Activated T-cell treated with anti-CD3 and anti-CD28 coated beads for 1 hour (primary cell): Measurements from ENCODE around the gene MAP4K4.

ENCODE experiments used
- DNase-seq: peaks from one replicate; pipeline ENCODE4 v3.0.0-alpha.2; 2020; ENCODE audit warnings: low read depth

Gene MAP4K4

DNA sequence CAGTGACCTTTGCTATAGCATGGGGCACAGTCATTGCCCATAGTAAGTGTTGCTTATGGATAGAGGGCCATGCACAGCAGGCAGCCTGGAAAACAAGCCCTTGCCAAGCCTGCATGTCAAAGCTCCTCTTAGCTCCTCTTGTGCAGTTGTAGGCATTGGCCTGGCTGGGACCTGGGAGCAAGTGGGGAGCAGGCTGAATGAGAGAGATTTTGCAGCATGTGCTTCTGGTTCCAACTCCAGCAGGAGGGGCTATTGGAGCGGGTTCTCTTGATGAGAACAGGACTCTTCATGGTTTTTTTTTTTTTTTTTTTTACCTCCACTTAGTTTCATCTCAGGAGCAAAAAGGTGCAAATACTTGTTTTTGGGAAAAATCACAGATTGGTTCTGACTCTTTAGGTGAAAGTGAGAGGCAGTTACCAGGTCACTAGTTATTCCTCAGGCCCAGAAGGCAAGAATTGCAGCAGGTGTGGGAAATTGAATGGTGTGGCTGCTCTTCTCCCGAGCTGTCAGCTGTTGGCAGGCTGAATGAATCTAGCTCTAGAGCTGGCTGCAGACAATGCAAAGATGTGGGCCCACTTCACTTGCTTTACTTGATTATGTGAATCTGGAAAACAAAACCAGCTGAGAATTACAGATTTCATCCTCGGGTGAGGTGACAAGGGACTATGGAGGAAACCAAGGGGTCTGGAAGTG lies 95.9 kb downstream of the MAP4K4 start:
- DNase-seq, result no peak

- DNase-seq, result no peak
Measured at GRCh38 chr2:101794141-101794540, 96.6 kb downstream of the MAP4K4 start.

DNA sequence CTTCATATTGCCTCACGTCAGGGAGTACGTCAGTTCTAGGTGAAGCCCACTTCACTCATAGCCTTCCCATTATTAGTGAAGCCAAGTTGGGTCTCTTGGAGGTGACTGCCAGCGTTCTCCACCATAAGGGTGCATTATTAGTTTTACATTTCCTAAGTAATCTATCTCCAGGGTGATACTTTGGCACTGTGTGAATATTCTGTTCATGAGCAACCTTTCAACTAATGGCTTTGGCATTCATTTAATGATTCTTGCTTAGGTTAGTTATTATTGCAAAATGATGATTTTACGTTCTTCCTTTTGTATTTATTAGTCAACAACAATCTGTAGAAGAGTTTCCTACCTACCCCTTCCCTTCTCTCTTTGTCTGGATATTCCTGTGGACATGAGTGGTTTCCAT lies 97.5 kb downstream of the MAP4K4 start:
- no peak for DNase-seq

DNA sequence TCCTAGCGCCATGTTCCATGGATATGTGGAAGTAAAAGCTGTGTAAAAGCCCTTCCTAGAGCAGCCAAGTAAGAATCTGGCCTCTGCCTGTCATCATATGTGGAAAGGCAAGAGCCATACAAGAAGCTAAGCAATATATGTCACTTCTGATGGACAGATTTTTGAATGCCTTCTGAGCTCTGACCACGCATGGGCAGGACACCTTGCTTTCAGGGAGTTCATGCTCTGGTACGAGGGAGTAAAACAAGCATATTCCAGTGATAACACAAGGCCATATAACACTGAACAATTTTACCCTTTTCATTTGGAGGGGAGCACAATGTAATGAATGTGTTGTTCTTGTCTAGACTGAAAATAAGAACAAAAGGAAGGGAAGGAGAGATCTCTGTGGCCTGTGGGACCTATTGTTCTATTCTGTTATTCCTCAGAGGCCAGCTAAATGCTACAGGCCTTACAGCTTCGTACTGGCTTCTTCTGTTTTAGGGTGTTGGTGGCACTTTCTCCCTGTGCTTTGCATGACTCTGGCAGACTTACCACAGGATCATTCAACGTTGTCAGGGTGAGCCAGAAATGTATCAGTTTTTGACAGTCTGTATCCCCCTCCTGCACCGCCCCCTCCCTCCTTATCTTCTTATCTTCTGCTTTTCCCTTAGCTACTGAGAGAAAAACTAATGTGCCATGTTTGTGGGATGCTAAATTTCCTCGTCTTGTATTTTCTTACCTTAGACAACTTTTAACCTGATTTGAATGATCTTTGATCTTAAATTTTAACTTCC lies 99.5 kb downstream of the MAP4K4 start:
- no peak for DNase-seq

- no peak for DNase-seq
Measured at GRCh38 chr2:101801496-101801895, 104.0 kb downstream of the MAP4K4 start.

GRCh38 chr2:101802329-101802728 lies 104.8 kb downstream of the MAP4K4 start:
- DNase-seq, result no peak

DNA sequence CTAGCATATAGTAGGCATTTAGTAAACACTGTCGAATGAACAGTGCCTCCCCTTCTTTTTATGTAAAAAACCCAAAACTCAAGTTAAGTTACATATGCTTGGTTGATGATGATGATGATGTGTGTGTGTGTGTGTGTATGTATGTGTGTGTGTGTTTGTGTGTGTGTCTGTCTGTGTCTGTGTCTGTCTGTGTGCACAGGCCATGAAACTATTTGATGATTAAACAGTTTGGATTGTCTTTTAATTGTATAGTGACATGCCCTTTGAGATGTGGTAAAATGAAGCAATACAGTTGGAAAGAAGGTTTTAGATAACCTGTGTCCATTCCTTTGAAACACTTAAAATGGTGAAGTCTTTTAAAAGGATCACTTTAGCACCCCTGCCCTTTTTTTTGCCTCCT lies 105.6 kb downstream of the MAP4K4 start:
- DNase-seq, result no peak

- DNase-seq, result no peak
Measured at GRCh38 chr2:101803945-101804696, 106.6 kb downstream of the MAP4K4 start.

DNA sequence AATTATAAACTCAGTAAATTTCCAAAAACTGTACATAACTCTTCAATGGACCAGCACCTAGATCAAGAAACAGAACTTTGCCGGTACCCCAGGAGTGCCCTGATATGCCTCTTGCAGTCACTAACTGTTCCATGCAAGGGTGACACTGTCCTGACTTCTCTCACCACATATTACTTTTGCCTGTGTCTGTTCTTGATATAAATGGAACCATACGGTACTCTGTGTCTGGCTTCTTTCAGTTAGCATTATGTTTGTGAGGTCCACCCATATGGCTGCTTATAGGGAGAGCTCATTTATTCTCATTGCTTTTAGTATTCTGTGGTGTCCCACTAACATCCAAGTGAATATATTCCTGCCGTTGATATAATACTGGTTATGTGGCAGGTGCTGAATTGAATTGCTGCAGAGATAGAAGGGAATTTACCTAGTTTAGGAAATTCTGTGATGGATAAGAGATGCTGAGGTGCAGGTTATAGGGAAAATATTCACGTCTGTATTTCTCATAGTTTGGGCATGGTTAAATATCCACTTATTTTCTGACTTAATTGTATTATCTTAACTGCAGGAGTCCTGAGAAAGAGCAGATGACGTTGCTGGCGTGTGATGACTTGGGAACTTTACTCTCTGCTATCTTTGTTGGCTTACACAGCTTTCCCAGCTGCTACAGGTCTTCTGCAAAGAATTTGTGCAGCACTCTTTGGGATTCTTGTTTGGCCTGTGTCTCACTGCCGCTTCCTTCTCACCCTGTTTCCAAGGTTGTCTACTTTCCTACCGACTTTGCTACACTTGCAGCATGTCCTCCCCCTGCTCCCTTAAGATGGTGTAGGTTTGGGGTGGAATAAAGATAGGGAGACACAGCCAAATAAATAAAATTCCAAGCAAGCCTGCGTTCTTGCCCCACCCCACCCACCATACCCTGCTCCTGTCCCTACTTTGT lies 107.9 kb downstream of the MAP4K4 start:
- no peak for DNase-seq

DNA sequence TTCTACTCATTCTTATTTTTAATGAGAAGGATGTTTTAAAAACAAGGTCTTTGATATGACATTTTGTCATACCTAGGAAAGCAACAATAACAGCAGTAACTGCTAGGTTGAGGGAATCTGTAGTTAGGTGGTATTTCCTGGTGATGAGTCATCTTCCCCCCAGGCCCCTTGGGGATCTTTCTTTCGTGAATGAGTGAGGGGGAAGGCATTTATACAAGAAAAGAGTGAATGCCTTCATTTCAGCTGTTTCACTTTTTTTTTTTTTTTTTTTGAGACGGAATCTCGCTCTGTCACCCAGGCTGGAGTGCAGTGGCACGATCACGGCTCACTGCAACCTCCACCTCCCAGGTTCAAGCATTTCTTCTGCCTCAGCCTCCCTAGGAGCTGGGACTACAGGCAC lies 108.6 kb downstream of the MAP4K4 start:
- DNase-seq, result no peak

DNA sequence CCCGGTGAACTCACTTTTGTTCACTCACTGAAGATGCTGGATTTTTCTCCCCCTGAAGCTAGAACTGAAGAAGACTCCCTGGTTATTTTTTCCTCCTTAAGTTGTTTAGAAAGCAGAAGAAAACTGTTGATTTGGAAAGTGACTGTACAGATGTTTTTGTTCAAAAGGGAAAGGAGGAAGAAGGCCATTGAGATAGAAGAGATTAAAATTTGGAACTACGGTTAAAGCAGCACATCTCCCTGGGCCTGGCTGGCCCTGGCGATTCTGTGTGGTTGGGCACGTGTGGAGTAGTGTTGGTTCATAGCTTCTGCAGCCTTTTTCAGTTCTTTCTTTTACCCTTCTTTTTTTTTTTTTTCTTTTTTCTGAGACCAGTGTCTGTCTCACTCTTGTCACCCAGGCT lies 109.2 kb downstream of the MAP4K4 start:
- no peak for DNase-seq

GRCh38 chr2:101807242-101807641 lies 109.7 kb downstream of the MAP4K4 start:
- DNase-seq, result no peak

DNA sequence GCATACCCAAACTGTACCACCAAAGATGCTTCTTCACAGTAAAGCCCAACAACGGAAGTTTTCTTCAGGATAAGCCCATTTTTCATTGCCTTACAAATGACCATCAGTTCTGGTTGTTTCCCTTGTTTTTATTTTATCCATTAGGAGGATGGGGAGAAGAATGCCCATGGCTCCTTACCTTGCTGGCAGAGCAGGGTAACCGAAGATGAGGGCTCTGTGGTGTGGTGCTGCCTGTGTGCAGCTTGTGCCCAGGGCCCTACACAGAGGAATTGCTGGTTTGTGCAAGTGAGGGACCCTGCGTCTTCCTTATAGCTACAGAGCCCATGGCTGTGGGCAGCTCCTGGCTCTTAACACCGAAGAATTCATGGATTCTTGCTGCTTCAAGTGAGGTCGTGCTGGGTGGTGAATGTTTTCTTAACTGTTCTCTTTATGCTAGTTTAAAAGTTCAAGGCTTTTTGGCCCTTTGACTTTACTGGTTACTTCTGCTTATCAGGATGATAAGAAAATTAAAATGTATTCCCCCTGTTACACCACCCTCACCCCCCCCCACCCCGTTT lies 110.6 kb downstream of the MAP4K4 start:
- DNase-seq, result no peak

DNA sequence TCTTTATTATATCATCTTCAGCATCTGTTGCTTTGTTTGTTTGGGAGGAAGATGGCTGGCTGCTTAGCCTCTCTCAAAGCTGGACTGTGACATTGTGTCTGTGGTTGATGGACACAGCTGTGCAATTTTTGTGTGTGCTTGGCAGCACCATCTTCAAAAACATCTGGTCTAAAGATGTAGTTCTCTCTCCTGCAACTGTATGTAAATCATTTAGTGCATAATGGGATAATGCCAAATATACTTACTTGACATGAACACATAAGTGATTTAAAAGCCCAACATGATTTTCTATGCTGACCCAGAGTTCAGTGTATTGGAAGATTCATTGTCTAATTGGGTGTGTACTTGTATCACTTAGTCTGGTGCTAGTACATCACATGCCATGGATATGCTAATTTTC lies 112.2 kb downstream of the MAP4K4 start:
- no peak for DNase-seq

- no peak for DNase-seq
Measured at GRCh38 chr2:101811226-101812015, 113.9 kb downstream of the MAP4K4 start.

DNA sequence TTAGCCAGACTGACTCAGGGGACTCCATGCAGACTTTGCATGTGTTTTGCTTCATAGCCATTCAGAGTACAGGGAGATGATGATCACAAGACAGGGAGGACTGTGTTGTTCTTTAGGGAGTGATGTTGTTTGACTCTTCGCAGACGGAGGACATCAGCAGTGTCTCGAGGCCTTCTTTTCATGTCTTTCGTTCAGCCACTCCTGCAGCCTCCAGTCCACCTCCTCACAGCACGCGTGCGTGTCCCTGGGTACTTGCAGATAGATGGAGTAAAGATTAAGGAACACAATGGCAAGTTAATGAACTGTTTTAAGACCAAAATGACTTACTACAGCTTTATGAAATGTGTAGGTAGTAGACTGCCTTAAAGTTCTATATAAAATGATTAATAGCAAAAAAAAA lies 114.7 kb downstream of the MAP4K4 start:
- no peak for DNase-seq

GRCh38 chr2:101814752-101815151 lies 117.2 kb downstream of the MAP4K4 start:
- DNase-seq, result no peak

GRCh38 chr2:101815154-101815553 lies 117.6 kb downstream of the MAP4K4 start:
- no peak for DNase-seq

- no peak for DNase-seq
Measured at GRCh38 chr2:101815739-101816391, 118.4 kb downstream of the MAP4K4 start.

- DNase-seq, result no peak
Measured at GRCh38 chr2:101816598-101816997, 119.1 kb downstream of the MAP4K4 start.
